ENCODE data around the gene SLC16A13. TPM values are rescaled to one million over a fixed set of nuclear protein-coding genes. Genes with fewer than 3 reads are reported as not detected.

Gene SLC16A13
- total RNA-seq, 6 donors from 2014 or later = 2.3 to 26.2 (median 10.7) TPM

GRCh38 chr17:7023576-7024401, 12.0 kb upstream of the SLC16A13 start:
- Histone ChIP-seq H3K4me3 (peak overlapping the region; percentile 42 to 54 (median 50)), H3K27ac (peak overlapping the region; percentile 88 to 99 (median 95)), H3K36me3 (peaks cover 0 to 26% (median 0%) of the 10 kb centered on the region in 4 donors), H3K27me3 (peaks cover 0 to 5% (median 0%) of the 10 kb centered on the region in 4 donors), H3K9me3 (no peaks in the 10 kb centered on the region), H3K4me1 (peaks cover 42 to 82% (median 55%) of the 10 kb centered on the region in 4 donors)
- TF ChIP-seq EP300 (IDR thresholded peaks at IDR 0.05) (peak in 1 of 4 donors; percentile 73), POLR2AphosphoS5 (IDR thresholded peaks at IDR 0.05) (peak; percentile 70 to 95), CTCF (IDR thresholded peaks at IDR 0.05) (no peak), POLR2A (IDR thresholded peaks at IDR 0.05) (peak in 3 of 4 donors; percentile 51 to 77 (median 60))
- ATAC-seq (ENCODE audit: low FRiP score in 2 of 2) (peak; percentile 82 to 85), DNase-seq (peak; percentile 96 to 99)
- 34 to 37% methylated on average over 23 to 51 of the region's 51 CpGs for WGBS, 2 donors

GRCh38 chr17:7024402-7024785, 11.4 kb upstream of the SLC16A13 start:
- peak overlapping the region in 3 of 4 donors; percentile 42 to 54 (median 51) for H3K4me3 ChIP-seq
- peaks cover 0 to 5% (median 0%) of the 10 kb centered on the region in 4 donors for H3K27me3 ChIP-seq
- H3K36me3 ChIP-seq = peaks cover 0 to 26% (median 0%) of the 10 kb centered on the region in 4 donors
- DNase-seq (no peak), ATAC-seq (ENCODE audit: low FRiP score in 2 of 2) (no peak)
- WGBS, 2 donors = 52 to 68% methylated on average over 6 to 8 of the region's 8 CpGs
- no peaks in the 10 kb centered on the region for H3K9me3 ChIP-seq
- TF ChIP-seq POLR2A (IDR thresholded peaks at IDR 0.05) (no peak), POLR2AphosphoS5 (IDR thresholded peaks at IDR 0.05) (no peak), CTCF (IDR thresholded peaks at IDR 0.05) (no peak), EP300 (IDR thresholded peaks at IDR 0.05) (no peak)
- H3K4me1 ChIP-seq = peaks cover 43 to 76% (median 54%) of the 10 kb centered on the region in 4 donors
- H3K27ac ChIP-seq = peak overlapping the region in 2 of 4 donors; percentile 41 to 48

GRCh38 chr17:7025245-7025644, 10.6 kb upstream of the SLC16A13 start:
- Histone ChIP-seq H3K27ac (peak overlapping the region in 2 of 4 donors; percentile 41 to 48), H3K4me3 (peak overlapping the region in 1 of 4 donors; percentile 54), H3K9me3 (no peaks in the 10 kb centered on the region), H3K36me3 (peaks cover 0 to 26% (median 0%) of the 10 kb centered on the region in 4 donors), H3K4me1 (peaks cover 47 to 75% (median 52%) of the 10 kb centered on the region in 4 donors), H3K27me3 (peaks cover 0 to 5% (median 0%) of the 10 kb centered on the region in 4 donors)
- TF ChIP-seq POLR2A (IDR thresholded peaks at IDR 0.05) = no peak
- TF ChIP-seq EP300 (IDR thresholded peaks at IDR 0.05) = no peak
- TF ChIP-seq POLR2AphosphoS5 (IDR thresholded peaks at IDR 0.05) = no peak
- TF ChIP-seq CTCF (IDR thresholded peaks at IDR 0.05) = no peak
- no peak for DNase-seq
- no peak for ATAC-seq (ENCODE audit: low FRiP score in 2 of 2)
- 94 to 95% methylated on average over 1 of the region's 1 CpG for WGBS, 2 donors

- H3K4me1 ChIP-seq = peaks cover 35 to 65% (median 40%) of the 10 kb centered on the region in 4 donors
- no peak for ATAC-seq (ENCODE audit: low FRiP score in 2 of 2)
- H3K9me3 ChIP-seq = no peaks in the 10 kb centered on the region
Measured at GRCh38 chr17:7026471-7027115, 9.2 kb upstream of the SLC16A13 start.

More at GRCh38 chr17:7026471-7027115, 9.2 kb upstream of the SLC16A13 start:
- TF ChIP-seq EP300 (IDR thresholded peaks at IDR 0.05) (no peak), POLR2AphosphoS5 (IDR thresholded peaks at IDR 0.05) (no peak), CTCF (IDR thresholded peaks at IDR 0.05) (no peak), POLR2A (IDR thresholded peaks at IDR 0.05) (no peak)
- Histone ChIP-seq H3K27me3 (peaks cover 0 to 5% (median 0%) of the 10 kb centered on the region in 4 donors), H3K4me3 (no peak overlapping the region), H3K27ac (peak overlapping the region in 3 of 4 donors; percentile 26 to 83 (median 55)), H3K36me3 (peaks cover 0 to 26% (median 0%) of the 10 kb centered on the region in 4 donors)
- no peak for DNase-seq
- WGBS, 2 donors = 89 to 90% methylated on average over 19 to 29 of the region's 29 CpGs

Measured in upper lobe of left lung (tissue), 6 donors.